IPS-15b (cell line): ENCODE measurements around the gene ZNF189.

Experiments
- H3K27me3 ChIP-seq: one replicate; pipeline ENCODE4 v1.6.1; 2013; ENCODE audit warnings: low read length; ENCODE audit not compliant: control insufficient read depth, insufficient read depth
- H3K36me3 ChIP-seq: one replicate; pipeline ENCODE4 v1.6.1; 2013; ENCODE audit warnings: low read length; ENCODE audit not compliant: control insufficient read depth, insufficient read depth
- H3K4me1 ChIP-seq: one replicate; pipeline ENCODE4 v1.6.1; 2013; ENCODE audit warnings: mild to moderate bottlenecking, low read length; ENCODE audit not compliant: control insufficient read depth, insufficient read depth
- H3K4me3 ChIP-seq: one replicate; pipeline ENCODE4 v1.5.1; 2013; ENCODE audit warnings: low read depth, low read length
- H3K9ac ChIP-seq: one replicate; pipeline ENCODE4 v1.6.1; 2013; ENCODE audit warnings: low read depth, mild to moderate bottlenecking, low read length
- H3K9me3 ChIP-seq: one replicate; pipeline ENCODE4 v1.6.1; 2013; ENCODE audit warnings: mild to moderate bottlenecking, low read length; ENCODE audit not compliant: control insufficient read depth, insufficient read depth

The ZNF189 gene

GRCh38 chr9:101428909-101429308, 30.3 kb downstream of the ZNF189 start:
- H3K36me3 ChIP-seq, result no peaks in the 10 kb centered on the region
- no peak overlapping the region for H3K9ac ChIP-seq
- H3K4me1 ChIP-seq, result no peaks in the 10 kb centered on the region
- H3K9me3 ChIP-seq, result no peaks in the 10 kb centered on the region
- H3K27me3 ChIP-seq, result no peaks in the 10 kb centered on the region
- H3K4me3 ChIP-seq, result no peak overlapping the region

GRCh38 chr9:101429736-101430135, 31.1 kb downstream of the ZNF189 start:
- H3K4me1 ChIP-seq, result no peaks in the 10 kb centered on the region
- no peak overlapping the region for H3K4me3 ChIP-seq
- no peaks in the 10 kb centered on the region for H3K36me3 ChIP-seq
- H3K9me3 ChIP-seq, result no peaks in the 10 kb centered on the region
- H3K9ac ChIP-seq, result no peak overlapping the region
- H3K27me3 ChIP-seq, result no peaks in the 10 kb centered on the region

DNA sequence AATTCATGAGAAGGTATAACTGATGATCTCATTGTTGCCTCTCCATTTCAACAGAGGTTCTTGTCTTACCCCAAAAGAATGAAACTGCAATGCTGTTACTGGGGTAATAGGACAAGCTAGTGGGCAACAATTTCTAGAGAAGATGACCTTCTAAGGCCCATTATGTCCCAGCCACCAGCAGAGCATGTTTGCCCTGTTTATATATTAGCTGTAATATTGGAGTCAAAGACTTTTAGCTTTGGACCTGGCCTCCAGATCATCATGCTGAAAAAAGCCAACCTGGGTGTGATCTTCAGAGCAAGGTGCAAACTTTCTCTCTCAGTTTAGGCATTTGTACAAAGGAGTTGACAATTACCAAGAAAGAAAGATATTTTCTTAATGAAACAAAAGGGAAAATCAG, 33.5 kb downstream of the ZNF189 start:
- Histone ChIP-seq H3K9ac (no peak overlapping the region), H3K4me1 (no peaks in the 10 kb centered on the region), H3K27me3 (no peaks in the 10 kb centered on the region), H3K4me3 (no peak overlapping the region), H3K36me3 (no peaks in the 10 kb centered on the region), H3K9me3 (no peaks in the 10 kb centered on the region)

DNA sequence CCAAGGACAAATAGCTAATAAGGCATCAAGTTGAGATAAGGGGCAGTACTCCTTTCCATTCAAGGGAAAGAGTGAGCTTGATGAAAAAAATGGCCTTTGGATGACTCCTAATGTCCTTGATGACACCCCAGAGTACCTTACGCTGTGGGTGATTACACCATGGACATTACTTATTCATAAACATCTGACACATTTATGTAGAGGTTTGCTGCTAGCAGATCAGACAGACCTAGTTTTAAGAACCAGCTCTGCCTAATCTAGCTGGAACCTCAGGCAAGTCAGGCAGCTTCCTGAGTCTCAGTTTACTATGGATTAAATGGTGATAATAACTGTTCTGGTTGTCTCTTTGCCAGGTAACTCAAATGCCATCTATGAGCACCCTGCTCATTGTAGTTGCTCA, 34.1 kb downstream of the ZNF189 start:
- no peaks in the 10 kb centered on the region for H3K4me1 ChIP-seq
- no peaks in the 10 kb centered on the region for H3K9me3 ChIP-seq
- H3K9ac ChIP-seq, result no peak overlapping the region
- H3K4me3 ChIP-seq, result no peak overlapping the region
- H3K36me3 ChIP-seq, result no peaks in the 10 kb centered on the region
- H3K27me3 ChIP-seq, result no peaks in the 10 kb centered on the region

- Histone ChIP-seq H3K36me3 (no peaks in the 10 kb centered on the region), H3K9me3 (no peaks in the 10 kb centered on the region), H3K4me3 (no peak overlapping the region), H3K27me3 (no peaks in the 10 kb centered on the region), H3K4me1 (no peaks in the 10 kb centered on the region), H3K9ac (no peak overlapping the region)
Observed at GRCh38 chr9:101433229-101433628, 34.6 kb downstream of the ZNF189 start.

DNA sequence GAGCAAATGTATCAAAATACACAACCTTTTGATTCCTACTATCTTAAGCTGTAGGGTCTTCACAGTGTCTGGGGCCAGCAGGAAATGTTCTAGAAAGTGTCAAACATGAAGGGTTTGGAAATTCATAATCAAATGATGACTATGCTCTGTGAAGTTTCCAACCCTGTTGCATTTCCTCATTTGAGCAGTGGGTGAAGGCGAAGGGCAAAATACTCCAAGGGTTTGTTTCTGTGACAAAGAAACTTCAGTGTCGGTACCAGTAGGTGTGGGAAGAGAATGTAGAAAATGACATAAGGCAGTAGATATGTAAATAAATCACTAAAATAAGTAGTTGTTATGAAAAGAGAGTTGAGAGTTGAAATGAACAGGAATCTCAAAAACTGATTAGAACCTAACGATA, 36.3 kb downstream of the ZNF189 start:
- H3K4me3 ChIP-seq, result no peak overlapping the region
- no peak overlapping the region for H3K9ac ChIP-seq
- H3K4me1 ChIP-seq, result no peaks in the 10 kb centered on the region
- no peaks in the 10 kb centered on the region for H3K9me3 ChIP-seq
- H3K36me3 ChIP-seq, result no peaks in the 10 kb centered on the region
- no peaks in the 10 kb centered on the region for H3K27me3 ChIP-seq

GRCh38 chr9:101435601-101436079, 37.0 kb downstream of the ZNF189 start, which contains the start of gene ALDOB:
Gene ALDOB (minus strand): TSS chr9:101435774. CDS start chr9:101430887, 4,887 bp downstream.
- no peaks in the 10 kb centered on the region for H3K36me3 ChIP-seq
- no peaks in the 10 kb centered on the region for H3K27me3 ChIP-seq
- no peak within 1 kb of the TSS for H3K4me3 ChIP-seq
- no peaks in the 10 kb centered on the region for H3K9me3 ChIP-seq
- no peak within 1 kb of the TSS for H3K9ac ChIP-seq
- H3K4me1 ChIP-seq, result no peaks in the 10 kb centered on the region

DNA sequence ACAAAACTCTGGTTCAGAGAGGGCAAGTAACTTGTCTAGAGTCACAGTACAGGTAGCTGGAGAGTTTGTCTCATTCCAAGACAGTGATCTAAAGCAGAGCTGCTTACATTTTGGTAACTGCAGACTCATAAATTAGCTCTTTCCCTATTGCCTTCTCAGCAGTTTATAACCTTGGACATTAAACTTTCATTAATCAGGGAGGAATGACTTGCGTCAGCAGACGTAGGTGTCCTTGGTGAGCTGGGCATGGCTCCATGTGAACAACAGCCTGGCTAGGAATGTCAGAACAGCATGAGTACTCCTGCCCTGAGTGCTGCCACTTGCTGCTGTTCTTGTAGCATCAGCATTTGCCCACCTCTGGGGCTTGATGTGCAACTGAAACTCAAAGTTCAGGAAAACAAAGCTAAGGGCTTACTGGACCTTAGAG, 39.2 kb downstream of the ZNF189 start:
- Histone ChIP-seq H3K4me1 (no peaks in the 10 kb centered on the region), H3K27me3 (no peaks in the 10 kb centered on the region), H3K9ac (no peak overlapping the region), H3K4me3 (no peak overlapping the region), H3K9me3 (no peaks in the 10 kb centered on the region), H3K36me3 (no peaks in the 10 kb centered on the region)

- Histone ChIP-seq H3K9ac (no peak overlapping the region), H3K9me3 (no peaks in the 10 kb centered on the region), H3K36me3 (no peaks in the 10 kb centered on the region), H3K4me1 (no peaks in the 10 kb centered on the region), H3K27me3 (no peaks in the 10 kb centered on the region), H3K4me3 (no peak overlapping the region)
Observed at GRCh38 chr9:101438523-101438922, 39.9 kb downstream of the ZNF189 start.

DNA sequence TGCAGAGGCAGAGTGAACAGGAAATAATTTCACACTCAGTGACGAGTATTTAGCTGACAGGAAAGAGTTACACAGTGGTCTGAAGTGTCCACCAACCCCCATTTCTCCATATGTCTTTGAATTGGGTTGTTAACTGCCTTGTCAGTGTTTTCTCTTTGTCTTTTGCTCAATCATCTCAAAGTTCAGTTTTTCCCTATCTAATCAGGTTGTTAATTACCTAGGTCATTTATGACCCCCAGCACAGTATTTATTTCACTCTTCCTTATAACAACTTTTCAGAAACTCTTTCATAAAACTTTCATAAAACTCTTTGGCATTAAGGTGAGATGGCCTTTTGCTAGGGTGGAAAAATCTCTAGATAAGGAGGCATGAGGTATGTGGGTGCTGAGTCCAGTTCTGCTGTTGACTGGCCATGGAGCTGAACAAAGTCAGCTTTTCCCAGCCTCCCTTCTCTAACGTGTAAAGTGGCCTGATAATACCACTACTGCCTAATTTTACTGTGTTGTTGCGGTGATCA, 42.1 kb downstream of the ZNF189 start:
- Histone ChIP-seq H3K4me1 (no peaks in the 10 kb centered on the region), H3K4me3 (no peak overlapping the region), H3K9ac (no peak overlapping the region), H3K9me3 (no peaks in the 10 kb centered on the region), H3K36me3 (no peaks in the 10 kb centered on the region), H3K27me3 (no peaks in the 10 kb centered on the region)

GRCh38 chr9:101442318-101442717, 43.7 kb downstream of the ZNF189 start:
- no peaks in the 10 kb centered on the region for H3K27me3 ChIP-seq
- H3K36me3 ChIP-seq, result no peaks in the 10 kb centered on the region
- no peak overlapping the region for H3K9ac ChIP-seq
- H3K4me3 ChIP-seq, result no peak overlapping the region
- H3K4me1 ChIP-seq, result no peaks in the 10 kb centered on the region
- H3K9me3 ChIP-seq, result no peaks in the 10 kb centered on the region

- Histone ChIP-seq H3K9me3 (no peaks in the 10 kb centered on the region), H3K4me1 (no peaks in the 10 kb centered on the region), H3K27me3 (no peaks in the 10 kb centered on the region), H3K36me3 (no peaks in the 10 kb centered on the region), H3K4me3 (no peak overlapping the region), H3K9ac (no peak overlapping the region)
Observed at GRCh38 chr9:101442736-101443135, 44.1 kb downstream of the ZNF189 start.
